GM19043 (cell line): ENCODE results near the gene ZNF362.

Source experiments
- ATAC-seq: cut with Tn5 transposase; IDR thresholded peaks from one replicate; pipeline ENCODE4 v1.9.1; 2021; ENCODE audit warnings: low read depth; ENCODE audit not compliant: unreplicated experiment

Gene ZNF362

GRCh38 chr1:33267468-33268205, 11.3 kb downstream of the ZNF362 start:
- no peak for ATAC-seq

GRCh38 chr1:33268457-33268856, 12.2 kb downstream of the ZNF362 start:
- ATAC-seq: no peak

GRCh38 chr1:33268927-33269610, 12.8 kb downstream of the ZNF362 start:
- no peak for ATAC-seq

- no peak for ATAC-seq
These were observed 13.3 kb downstream of the ZNF362 start for GRCh38 chr1:33269621-33270020.

GRCh38 chr1:33270379-33270778, 14.1 kb downstream of the ZNF362 start:
- no peak for ATAC-seq

GRCh38 chr1:33270808-33271465, 14.6 kb downstream of the ZNF362 start:
- no peak for ATAC-seq

GRCh38 chr1:33271666-33272505, 15.6 kb downstream of the ZNF362 start:
- no peak for ATAC-seq

- ATAC-seq: no peak
These were observed 16.2 kb downstream of the ZNF362 start for GRCh38 chr1:33272509-33272908.

- no peak for ATAC-seq
These were observed 16.6 kb downstream of the ZNF362 start for GRCh38 chr1:33272930-33273329.

GRCh38 chr1:33273406-33273805, 17.1 kb downstream of the ZNF362 start:
- ATAC-seq: no peak

- ATAC-seq: no peak
These were observed 17.7 kb downstream of the ZNF362 start for GRCh38 chr1:33273961-33274371.

GRCh38 chr1:33274446-33274845, 18.2 kb downstream of the ZNF362 start:
- no peak for ATAC-seq

- ATAC-seq: no peak
These were observed 18.9 kb downstream of the ZNF362 start for GRCh38 chr1:33275195-33275594.

GRCh38 chr1:33275706-33276572, 19.6 kb downstream of the ZNF362 start:
- ATAC-seq: no peak

GRCh38 chr1:33276573-33277298, 20.4 kb downstream of the ZNF362 start:
- ATAC-seq: no peak

GRCh38 chr1:33277488-33278084, 21.3 kb downstream of the ZNF362 start:
- ATAC-seq: no peak

GRCh38 chr1:33280091-33280661, 23.9 kb downstream of the ZNF362 start:
- ATAC-seq: no peak

GRCh38 chr1:33281554-33282303, 25.4 kb downstream of the ZNF362 start:
- ATAC-seq: no peak
